NCI-H2081 (cell line): ENCODE data around the gene GFER.

Source experiments
- DNase-seq, 2 experiments: peaks; one replicate each; lab custom pipeline; 2025; lab: John Stamatoyannopoulos, UW

GFER gene

DNA sequence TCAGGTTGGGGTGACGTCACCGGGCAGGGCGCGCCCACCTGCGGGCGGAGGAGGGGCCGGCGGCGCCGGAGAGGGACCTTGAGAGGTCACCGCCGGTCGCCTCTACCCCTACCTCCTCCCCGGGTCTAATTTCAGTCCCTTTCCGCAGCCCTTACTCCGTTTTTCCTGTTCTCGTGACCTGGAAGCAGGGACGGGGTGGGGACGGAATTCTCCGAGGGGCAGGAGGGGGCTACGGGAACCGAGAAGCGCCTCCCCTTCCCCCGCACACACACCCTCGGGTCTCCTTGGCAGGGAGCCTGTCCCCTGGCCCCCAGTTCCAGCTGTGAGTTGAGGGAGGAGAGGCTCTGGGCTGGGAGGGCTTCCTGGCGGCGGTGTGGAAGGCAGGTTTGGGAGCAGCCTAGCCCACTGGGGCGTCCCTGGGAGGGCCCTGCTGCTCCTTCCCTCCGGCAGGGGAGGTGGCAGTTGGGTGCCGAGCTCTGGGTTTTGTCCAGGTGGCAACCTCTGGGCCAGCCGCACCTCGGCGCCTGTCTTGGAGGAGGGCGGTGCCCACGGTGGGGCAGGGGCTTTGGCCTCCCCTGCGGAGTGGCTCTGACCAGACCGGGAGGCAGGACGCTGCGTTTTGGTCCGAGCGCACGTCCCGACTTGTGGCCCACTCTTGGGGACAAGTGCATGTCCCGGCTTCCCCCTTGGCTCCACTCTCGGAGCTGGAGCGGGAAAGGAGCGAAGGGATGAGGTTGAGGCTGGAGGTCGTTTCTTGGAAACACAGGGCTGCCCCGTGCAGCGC lies 6.5 kb downstream of the GFER start:
- DNase-seq, result no peak

DNA sequence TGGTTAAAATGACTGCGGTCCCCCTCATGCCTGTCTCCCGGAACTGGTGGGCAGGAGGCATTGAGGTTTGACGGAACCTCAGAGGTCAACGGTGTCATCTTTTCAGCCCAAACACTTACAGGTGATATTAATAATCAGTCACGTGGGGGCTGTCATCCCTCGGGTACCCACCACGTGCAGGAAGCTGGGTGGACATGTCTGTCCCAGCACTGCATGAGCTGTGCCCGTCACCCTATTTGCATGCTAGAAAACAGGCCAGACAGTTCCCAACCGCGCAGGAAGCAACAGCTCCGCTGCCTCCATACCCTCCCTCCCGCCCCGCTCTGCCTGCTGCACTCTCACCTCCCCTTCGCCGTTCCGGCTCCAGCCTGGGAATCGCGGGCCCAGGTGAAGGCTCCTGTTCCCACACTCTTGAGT lies 7.2 kb downstream of the GFER start:
- no peak for DNase-seq

DNA sequence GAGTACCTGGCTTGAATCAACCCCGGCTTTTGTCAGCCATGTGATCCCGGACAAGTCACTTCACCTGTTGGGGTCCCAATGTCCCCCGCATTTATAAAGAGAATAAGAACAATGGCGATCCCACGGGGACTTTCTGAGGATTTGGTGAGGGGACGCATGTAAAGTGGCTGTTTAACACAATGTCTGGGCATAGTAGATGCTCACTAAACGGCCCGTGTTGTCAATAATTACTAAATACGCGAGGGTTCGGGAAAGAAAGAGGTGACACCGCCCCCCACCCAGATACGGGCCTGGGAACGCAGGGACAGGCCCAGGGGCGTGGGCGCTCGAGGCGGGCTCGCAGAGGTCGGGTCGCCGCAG lies 7.6 kb downstream of the GFER start:
- no peak for DNase-seq

DNA sequence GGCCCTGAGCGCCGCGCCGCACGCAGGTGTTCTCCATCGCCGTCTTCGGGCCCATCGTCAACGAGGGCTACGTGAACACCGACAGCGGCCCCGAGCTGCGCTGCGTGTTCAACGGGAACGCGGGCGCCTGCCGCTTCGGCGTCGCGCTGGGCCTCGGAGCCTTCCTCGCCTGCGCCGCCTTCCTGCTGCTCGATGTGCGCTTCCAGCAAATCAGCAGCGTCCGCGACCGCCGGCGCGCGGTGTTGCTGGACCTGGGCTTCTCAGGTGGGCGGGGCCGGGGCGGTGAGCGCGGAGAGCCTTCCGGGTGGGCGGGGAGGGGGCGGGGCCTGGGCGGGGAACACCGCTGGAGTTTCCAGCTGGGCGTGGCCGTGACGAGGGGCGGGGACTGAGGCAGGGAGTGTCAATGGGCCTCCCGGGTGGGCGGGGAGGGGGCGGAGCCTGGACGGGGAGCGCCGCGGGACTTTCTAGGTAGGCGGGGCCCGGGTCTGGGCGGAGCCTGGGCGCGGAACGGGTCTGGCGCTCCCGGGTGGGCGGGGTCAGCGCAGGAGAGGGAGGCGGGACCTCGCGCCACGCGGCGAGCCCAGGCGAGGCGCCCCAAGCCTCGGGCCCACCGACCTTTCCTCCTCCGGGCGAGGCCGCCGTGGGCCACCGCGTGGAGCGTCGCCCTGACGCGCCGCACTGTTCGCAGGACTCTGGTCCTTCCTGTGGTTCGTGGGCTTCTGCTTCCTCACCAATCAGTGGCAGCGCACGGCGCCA lies 8.1 kb downstream of the GFER start:
- DNase-seq, result no peak

DNA sequence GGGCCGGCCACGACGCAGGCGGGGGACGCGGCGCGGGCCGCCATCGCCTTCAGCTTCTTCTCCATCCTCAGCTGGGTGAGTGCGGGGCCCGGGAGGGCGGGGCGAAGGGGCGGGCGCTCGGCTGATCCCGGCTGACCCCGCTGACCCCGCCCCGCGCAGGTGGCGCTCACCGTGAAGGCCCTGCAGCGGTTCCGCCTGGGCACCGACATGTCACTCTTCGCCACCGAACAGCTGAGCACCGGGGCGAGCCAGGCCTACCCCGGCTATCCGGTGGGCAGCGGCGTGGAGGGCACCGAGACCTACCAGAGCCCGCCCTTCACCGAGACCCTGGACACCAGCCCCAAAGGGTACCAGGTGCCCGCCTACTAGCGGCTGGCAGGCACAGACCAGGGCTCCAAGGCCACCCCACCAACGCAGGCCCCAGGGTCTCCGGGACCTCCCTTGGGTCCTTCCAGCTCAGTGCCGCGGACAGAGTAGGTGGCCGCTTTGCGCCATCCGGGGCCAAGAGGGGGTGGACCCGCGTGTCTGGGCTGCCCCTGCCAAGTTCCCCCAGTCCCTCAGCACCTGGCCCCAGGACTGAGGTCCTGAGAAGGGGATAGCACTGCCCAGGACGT lies 8.8 kb downstream of the GFER start:
- no peak for DNase-seq

DNA sequence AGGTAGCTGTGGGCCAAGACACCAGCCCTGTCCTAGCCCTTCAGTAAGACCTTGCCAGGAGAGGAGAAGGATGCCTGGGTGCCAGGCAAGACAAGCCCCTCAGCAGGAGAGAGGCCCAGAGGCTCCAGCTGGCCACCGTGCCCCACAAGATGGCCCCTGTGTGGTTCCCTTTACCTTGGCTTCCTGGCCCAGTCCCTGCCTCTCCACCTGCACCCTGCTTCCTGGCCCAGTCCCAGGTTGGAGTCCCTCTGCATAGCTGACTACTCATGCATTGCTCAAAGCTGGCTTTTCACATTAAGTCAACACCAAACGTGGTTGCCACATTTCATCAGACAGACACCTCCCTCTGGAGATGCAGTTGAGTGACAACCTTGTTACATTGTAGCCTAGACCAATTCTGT lies 9.7 kb downstream of the GFER start:
- DNase-seq, result no peak

DNA sequence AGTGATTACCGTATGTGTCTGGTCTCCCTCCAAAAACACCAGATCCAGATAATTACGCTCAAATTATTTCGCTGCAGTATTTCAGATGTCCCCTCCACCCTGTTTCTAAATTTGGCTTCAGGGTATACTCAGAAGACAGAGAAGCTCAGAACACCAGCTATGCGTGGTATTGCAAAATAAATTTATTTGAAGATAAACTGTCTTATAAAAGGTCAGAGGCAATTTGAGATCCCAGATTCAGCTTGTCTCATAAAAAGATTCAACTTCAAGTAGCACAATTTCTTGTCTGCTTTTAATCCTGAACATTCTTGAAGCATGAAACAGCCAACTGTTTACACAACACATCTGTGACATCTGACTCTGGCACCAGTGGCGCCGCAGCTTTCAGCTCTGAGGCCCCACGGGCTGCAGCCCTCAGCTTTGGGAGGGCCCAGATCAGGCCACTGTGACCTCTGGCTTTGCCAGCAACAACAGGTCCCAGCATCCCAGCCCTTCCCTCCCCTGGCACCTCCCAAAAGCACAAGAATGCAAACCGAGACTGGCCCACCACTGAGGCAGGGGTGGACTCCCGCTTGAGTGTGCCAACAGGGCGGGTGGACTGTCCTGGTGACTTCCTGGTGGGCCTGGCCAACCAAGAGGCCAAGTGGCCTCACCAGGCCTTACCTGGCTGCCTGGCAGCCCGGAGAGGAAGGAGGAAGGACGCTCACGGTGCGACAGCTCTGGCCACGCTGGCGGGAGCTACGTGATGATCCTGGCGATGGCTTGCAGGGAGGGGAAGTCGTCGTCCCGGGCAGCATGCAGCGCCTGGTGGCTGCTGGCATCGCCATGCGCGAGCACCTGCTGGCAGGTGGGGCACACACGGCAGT lies 13.7 kb downstream of the GFER start:
- DNase-seq, result no peak

DNA sequence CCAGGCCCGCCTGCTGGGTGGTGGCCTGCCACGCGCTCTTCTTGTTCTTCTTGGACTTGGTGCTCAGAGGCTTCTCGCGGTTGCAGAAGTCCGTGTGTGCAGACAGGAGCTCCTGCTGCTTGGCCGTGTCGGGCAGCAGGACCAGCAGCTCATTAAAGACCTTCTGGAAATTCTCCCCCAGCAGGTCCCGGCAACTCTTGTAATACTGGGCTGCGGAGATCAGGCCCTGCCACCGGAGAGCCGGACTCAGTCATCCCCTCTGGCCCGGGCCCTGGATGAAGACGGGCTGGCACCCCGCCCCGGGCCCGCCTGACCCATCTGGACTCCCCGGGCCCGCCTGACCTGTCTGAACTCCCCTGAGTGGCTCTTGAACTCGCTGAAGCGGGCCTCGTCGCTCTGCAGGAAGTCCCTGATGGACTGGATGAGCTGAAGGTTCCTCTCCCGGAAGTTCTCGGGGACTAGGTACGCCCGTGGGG lies 14.4 kb downstream of the GFER start:
- no peak for DNase-seq

DNA sequence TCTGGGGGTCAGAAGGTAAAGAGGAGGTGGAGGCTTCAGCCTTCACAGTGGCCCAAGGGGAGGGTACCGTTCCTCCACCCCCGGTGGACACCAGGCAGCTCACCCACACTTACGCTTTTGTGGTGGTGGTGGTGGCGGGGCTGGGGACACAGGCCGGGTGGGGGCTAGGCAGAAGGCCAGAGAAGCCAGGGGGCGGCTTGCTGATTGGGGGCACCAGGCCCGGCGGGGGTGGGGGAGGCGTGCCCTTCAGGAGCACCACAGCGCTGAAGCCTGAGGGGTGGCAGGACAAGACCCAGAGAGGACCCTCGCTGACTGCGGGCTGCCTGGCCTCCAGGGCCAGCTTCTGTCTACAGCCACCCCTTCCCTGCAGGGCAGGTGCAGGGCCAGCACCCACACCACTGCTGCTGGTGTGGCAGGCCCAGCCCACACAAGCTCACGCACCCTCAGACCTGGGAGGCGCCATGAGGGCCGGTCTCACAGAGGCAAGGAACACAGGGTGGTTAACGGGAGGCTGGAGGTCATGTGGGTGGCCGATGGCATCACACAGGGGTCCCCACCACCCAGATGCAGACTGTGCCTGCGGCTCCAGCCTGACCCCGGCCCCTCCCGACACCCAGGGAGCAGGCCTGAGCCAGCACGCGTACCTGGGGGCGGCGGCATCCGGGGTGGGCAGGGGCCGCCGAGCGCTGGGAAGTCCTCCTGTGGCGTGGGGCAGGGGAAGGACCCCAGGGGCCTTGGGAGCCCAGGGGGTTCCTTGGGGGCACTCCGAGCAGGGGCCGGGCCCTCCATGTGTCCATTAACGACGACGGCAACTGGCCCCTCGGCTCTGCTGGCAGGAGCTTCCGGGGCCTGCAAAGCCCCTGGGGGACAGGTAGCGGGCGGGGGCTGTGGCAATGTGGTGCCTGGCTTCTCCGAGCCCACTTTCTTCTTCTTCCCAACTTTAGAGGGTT lies 15.1 kb downstream of the GFER start:
- DNase-seq, result no peak

DNA sequence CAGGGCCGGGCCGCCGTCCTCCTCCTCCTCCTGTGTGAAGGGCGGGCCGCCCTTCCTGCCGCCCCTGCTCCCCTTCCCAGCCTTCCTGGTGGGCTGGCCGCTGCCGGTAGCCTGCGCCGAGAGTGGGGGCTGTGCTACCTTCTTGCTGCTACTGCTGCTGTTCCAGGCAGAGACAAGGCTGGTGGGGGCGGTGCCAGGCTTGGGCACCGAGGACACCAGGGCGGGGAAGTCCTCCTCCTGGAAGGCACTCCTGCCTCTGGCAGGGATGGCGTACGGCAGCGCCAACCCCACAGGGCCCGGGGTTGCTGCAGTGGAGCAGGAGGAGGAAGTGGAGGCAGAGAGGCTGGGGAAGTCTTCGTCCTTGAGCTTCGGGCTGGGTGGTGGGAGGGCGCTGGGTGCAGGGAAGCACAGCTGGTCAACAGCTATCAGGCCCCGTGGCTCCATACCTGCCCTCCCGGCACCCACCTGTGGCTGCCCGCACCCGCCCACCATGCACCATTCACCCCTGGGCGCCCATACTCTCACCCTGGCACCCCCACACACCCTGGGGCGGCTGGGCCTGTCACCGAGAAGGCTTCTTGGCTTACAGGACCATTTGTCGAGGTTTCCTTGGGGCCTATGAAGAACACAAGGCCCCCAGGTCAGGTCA lies 16.0 kb downstream of the GFER start:
- no peak for DNase-seq

DNA sequence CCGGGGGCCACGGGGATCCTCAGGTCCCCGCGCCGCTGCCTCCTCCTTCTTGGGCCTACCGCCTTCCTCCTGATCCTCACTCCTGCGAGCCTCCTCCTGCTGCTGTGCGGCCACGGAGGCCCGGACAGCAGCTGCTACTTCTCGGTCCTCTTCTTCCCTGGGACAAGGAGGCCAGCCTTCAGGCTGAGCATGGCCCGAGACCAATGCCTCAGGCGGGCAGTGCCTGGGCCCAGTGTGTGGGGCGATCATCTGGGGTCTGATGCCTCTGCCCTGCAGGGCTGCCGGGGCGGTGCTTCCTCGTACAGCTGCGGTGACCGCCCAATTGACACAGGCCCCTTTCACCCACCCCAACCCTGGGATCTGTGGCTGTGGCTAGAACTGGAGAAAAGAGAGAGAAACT lies 17.0 kb downstream of the GFER start:
- DNase-seq, result no peak

DNA sequence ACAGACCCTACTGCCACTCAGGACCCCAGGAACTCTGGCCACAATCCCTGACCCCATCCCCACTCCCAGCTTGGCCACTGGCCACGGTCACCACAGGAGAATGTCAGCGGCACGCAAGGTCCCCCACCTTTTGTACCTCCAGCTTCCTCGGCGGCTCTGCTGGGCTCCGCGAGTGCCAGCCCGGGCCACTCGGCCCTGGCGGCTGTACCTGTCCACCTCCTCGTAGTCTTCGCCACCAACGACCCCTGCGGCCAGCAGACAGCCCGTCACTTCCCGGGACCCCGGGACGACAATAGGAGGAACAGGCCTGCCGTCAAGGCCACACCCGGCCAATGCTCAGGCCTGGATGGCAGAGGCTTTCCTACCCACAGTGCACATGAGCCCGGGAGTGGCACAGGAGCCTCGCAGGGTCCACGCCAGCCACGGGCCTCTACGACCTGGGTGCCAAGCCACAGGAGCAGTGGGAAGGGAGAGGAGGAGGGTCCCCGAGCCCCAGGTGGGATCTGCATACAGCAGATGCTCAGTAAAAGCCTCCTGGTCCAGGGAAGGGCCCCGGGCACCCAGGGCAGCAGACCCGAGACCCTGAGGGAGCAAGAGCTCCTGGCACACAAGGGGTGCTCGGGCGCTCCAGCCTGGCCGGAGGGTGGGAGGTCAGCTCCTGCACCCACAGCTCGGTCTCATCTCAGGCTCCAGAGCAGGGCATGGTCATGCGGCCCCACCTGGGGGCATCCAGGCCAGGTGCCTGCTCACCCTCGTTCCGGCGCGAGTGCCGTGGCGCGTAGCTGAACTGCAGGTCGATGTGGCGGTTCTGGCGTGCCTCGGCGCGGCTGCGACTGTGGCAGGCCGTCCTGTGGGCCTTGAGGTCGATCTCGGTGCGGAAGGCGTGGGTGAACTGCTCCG lies 17.7 kb downstream of the GFER start:
- no peak for DNase-seq

DNA sequence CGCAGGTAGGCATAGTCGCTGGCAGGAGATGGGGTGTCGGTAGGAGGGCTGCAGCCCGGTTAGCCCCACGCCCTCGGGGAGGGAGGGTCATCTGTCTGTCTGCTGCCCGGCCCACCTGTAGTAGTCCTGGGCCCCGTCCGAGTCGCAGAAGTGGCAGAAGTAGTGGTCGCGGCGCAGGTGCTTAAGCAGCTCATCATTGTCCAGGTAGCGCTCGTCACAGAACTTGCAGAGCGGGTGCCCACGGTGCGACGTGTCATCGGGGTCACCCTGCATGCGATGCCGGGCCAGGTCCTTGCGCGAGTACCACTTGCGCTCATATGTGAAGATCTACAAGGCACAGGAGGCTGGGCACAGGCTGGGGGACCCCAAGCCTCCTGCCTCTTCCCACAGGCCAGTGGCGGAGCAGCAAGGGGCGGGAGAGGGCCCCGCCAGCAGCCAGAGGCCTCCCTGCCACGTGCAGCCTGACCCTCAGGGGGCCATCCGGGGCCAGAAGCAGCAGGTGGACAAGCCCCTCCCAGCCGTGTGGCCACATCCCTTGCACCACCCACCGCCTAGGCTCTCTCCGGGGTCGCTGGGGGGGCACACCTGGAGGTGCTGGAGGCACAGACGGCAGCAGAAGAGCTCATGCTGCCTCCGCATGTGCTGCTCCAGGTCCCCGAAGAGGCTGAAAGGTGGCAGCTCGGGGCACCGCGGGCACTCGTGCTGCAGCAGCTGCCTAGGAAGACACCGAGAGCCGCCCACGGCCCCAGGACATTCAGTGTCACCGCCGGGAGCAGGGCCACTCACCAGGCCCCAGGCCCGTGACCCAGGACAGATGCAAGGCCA lies 18.6 kb downstream of the GFER start:
- no peak for DNase-seq

DNA sequence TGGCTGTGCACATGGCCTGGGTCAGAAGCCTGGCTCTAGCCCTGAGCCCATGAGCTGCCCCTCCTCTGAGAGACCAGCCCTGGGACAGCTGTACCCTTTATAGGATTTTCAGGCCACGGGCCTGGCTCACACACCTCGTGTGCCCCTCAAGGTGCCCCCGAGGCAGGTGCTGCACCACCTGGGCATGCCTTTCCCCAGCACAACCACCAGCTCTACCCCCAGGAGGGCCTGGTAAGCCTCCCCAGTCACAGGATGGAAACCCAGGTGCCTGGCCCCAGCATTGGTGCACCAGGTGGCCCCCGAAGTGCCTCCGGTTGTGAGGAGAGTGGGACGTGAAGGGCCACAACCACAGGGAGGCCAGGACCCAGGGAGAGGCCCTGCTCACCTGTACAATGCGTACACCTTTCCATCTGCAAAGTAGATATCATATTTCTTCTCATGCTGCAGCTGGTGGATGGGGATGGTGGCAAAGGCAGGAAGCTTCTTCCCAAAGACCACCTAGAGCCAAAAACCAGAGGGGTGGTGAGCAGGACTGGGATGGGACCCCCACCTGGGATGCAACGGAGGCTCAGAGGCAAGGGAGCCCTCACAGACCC lies 19.3 kb downstream of the GFER start:
- no peak for DNase-seq

DNA sequence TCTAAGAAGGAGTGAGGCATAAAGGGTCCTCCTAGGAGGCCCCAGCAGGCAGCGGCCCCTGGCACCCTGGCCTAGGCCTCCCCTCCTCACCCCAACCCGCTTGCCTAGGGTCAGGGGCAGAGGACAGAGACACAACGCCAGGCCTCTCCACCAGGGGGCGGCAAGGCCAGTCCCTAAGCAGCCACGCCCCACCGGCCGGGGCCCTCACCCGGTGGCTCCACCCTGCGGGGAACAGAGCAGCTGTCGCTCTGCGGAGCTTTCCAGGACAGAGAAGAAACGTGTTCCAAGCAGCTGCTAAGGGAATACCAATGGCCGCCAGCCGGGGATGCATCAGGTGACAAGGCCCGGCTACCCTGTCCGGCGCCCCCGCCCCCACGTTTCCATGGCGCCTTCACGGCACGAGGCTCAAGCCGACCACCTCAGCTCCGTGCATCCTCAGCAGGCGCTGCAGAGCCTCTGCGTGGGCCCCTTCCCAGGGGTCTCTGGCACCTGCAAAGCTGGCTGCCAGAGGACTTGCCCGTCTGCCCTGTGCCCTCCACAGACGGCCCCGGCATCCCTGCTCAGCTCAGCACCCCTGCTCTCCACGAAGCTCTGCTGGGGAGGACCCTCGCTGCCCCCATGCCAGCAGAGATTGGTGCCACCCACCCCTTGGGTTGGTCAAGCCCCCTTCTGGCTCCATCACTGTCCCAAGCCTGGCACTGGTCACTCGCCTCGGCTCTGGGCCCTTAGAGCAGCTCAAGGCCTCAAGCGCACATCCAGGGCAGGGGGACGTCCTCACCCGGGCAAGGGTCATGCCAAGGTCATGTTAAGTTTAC lies 20.0 kb downstream of the GFER start:
- peak; percentile 91 to 93 for DNase-seq

DNA sequence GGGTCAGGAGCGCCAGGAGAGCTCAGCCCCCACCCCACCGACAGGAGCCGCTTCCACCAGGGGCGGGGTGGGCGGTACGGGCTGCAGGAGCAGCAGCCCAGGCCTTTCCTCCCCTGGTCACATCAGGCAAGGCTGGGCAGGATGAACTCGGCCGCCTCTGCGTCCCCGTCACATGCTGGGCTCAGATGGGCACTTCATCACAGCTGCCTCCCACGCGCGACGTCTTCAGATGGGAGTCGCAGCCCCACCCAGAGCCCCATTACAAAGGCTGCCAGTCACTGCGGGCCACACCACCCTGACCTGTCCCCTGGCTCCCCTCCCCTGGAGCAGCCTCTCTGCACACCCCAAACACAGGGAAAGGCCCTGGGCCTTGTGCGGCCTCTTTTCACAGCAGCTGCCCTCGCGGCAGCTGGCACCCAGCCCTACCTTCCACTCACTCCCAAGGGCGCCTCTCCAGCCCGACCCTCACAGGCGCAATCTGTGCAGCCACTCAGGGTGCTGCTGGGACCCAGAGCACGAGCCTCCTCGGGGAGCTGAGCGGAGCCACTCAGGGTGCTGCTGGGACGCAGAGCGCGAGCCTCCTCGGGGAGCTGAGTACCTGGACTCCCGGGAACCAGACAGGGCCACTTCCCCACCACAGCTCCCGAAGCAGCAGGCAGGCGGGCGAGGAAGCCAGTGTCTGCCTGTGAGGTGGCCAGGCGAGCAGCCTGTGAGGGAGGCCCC lies 21.0 kb downstream of the GFER start:
- DNase-seq, result peak in 1 of 2 experiments; percentile 42
